Dermis microvascular lymphatic vessel endothelial cell (primary cell): ENCODE measurements around the gene MRPL20. TPM values are rescaled to one million over a fixed set of nuclear protein-coding genes. Genes with fewer than 3 reads are reported as not detected.
"Not testable (repeated sequence)": the region's sequence is repeated elsewhere in the genome, so short reads cannot be mapped to it uniquely, and the experiment has no call there.

Experiments used
- DNase-seq, 2 donors: peaks; one replicate each; pipeline versions ENCODE4 v3.0.0 to v3.0.0-alpha.2; 2010; ENCODE audit warnings: low read depth in 2 of 2
- total RNA-seq: library from RNA; depleted of rRNA; stranded (reverse); fragments of >200 nt; gene quantifications from 2 replicates; pipeline ENCODE4 v1.2.1, GENCODE V29; 2014

Gene MRPL20
- total RNA-seq, 1 donor from 2014 or later, result 95.9 TPM

DNA sequence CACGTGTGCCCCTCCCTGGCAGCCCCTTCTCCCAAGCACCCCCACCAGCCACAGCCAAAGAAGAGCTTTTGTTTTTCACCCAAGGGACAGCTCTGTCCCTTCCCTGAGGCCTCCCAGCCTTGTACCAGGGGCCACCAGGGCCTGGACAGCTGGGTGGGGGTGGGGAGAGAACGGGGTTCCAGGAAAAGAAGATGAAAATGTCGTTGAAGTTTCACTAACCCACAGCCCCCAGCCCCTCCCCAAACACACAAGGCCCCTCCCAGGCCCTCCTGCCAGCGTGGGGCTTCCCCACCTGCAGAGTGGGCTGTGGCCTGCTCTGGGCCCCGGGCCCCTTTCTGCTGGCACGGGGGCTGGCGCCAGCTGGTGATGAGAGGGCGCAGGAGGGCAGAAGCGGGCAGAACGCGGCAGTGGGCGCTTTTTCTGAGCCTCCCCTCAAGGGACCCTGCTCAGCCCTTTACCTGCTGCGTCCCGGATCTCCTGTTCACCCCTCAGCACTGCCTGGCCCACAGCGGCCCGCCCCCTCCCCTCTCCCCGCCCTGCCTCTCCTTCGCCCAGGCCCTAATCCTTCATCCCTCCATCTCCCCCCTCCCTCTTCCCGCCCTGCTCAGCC is 19.5 kb upstream of the MRPL20 start:
- DNase-seq, result no peak

GRCh38 chr1:1425753-1426495 is 18.8 kb upstream of the MRPL20 start:
- no peak for DNase-seq

DNA sequence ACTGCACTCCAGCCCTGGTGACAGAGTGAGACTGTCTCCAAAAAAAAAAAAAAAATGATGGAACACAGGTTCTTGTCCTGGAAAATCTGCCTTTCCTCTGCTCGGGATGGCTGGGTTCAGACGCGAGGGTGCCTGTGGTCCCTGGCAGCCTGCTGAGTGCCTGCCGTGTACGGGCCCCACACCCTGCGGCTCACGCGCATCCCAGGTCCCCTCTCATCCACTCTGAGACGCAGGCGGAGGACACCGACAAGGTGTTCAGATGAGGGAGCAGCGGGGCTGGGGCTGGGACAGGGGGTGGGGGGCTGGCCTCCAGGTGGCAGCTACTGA is 18.3 kb upstream of the MRPL20 start:
- DNase-seq, result no peak

DNA sequence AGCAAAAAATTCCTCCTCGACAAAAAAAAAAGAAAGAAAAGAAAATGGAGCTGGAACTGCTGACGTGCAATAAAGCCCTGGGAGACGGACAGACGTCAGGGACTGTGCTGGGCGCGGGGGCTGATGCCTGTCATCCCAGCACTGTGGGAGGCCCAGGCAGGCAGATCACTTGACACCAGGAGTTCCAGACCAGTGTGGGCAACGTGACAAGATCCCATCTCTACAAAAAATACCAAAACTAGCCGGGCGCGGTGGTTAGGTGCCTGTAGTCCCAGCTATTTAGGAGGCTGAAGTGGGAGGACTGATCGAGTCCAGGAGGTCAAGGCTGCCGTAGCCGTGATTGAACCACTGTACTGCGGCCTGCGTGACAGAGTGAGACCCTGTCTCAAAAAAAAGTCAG is 17.6 kb upstream of the MRPL20 start:
- no peak for DNase-seq

- DNase-seq, result no peak
These were observed 16.1 kb upstream of the MRPL20 start for GRCh38 chr1:1423245-1423597.

DNA sequence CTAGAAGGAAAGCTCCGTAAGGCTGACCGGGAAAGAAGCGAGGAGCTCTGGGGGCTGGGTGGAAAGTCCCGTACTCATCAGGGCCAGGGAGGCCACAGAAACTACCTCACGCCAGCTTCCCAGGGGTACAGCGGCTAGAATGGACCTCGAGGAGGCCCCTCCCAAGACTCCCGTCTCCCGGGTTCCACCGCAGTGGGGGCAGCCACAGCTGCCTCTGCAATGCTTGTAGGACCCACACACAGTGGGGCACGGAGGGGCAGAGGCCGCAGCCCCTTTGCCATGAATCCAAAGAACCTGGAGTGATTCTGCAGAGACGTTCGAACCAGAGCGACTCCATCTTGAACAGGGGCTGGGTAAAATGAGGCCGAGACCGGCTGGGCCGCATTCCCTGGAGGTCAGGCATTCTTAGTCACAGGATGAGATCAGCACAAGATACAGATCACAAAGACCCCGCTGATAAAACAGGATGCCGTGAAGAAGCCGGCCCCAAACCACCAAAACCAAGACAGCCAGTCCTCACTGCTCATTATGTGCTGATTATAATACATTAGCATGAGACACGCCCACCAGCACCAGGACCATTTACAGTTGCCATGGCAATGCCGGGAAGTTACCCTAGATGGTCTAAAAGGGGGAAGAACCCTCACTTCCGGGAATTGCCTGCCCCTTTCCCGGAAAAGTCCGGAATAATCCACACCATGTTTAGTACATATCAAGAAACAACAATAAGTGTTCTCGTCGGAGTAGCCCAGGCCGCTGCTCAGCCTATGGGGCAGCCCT is 15.6 kb upstream of the MRPL20 start:
- no peak for DNase-seq

GRCh38 chr1:1421907-1422464 is 14.9 kb upstream of the MRPL20 start:
- DNase-seq, result no peak

DNA sequence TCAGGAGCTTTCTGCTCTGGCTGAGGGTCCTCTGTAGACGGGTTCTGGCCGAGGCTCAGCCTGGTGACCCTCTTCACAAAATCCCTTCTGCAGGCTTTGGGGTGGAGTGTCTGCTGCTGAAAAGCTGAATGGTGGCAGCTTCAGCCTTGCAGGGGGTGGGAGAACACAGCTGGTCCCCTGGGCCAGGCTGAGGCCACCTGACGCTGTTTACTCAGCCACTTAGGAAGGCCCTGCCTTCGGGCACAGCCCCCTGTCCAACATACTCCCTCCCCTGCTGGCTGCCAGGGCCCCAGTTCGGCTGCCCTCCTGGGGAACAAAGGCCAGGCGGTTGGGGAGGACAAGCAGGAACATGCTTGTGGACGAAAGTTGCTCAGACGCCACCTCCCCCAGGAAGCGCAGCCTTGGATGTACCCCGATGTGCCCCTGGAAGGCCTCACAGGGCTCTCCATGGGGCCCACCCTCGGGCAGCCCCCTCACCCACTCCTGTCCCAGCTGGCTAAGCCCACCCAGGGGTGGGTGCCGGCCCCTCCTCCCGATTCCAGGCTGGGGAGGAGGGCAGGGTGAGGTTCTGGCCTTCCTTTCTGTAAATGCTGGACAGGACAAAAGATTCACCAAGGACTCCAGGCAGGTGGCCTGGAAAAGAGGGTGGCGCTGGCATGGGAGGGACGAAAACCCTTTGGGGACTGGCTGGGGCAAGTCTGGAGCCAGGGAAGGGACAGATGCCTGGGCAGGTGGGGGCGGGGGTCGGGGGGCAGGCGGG is 14.2 kb upstream of the MRPL20 start, which contains the start of gene ANKRD65:
ANKRD65 (minus strand) TSS at position 130 of the 760 bp plus-strand sequence. CDS start 271 bp downstream, outside the sequence.
- DNase-seq, result no peak

GRCh38 chr1:1420654-1421141 is 13.6 kb upstream of the MRPL20 start:
- DNase-seq, result no peak

DNA sequence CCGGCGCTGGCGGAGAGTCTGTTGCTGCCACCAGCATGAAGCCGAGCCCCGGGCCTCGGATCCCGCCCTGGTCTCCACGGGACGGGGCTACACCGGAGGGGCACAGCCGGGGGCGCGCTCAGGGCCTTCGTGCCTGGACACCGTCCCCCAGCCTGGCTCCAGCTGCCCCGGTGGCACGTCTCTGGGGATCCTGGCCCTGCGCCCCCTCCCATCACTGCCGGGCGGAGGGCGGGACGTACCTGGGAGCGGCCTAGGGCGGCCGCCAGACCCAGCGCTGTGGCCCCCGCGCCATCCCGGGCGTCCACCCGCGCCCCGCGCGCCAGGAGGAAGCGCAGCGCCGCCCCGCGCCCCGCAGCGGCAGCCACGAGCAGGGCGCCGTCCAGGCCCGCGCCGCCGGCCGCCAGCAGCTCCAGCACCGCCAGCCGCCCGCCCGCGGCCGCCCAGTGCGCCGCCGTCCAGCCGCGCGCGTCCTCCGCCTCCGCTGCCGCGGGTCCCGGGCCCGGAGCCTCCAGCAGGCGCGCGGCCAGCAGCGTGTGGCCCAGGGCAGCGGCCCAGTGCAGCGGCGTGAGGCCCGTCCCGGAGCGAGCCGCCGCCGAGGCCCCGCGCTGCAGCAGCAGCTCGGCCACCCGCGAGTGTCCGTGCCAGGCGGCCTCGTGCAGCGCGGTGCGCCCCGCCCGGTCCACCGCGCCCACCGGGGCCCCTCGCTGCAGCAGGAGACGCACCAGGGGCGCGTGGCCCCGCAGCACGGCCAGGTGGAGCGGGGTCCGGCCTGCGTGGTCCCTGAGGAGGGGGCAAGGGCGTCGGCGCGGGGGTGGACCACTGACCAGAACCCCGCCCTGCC is 12.9 kb upstream of the MRPL20 start:
- DNase-seq, result peak in 1 of 2 donors; percentile 38

- DNase-seq, result no peak
These were observed 12.3 kb upstream of the MRPL20 start for GRCh38 chr1:1419363-1419812.

DNA sequence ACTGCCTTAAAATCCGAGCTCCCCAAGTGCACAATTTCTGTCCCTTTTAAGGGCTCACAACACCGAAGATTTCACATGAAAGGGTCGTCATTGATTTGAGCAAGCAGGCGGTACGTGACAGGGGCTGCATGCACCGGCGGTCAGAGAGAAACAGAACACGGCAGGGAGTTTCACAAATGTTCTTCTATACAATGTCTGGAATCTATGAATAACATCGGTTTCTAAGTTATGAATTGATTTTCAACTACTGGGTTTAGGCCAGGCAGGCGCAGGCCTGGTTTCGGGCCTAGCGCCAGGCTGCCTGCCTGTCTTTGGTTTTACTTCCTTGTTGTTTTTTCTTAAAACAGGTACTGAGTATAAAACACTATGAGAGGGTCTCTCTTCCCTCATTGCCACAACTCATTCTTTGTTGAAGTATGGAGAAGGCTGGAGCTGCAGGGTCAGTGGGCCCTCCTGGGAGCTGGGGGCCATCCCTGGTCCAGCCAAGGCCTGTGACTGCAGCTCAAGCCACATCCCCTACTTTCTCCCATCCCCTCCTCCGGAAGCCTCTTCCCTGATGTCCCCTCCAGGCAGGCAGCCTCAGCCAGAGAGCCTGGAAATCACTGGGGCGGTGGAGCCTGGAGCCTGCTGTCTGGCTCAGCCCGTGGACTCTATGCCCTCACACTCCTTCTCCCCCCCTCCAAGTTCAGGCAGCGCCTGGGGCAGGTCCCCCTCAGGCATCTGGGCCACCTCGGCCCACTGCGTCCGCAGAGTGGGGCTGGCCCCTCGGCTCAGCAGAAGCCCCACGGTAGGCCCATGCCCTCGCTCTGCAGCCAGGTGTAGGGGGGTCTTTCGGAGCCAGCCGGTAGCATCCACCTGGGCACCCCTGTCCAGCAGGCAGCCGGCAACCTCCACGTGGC is 11.6 kb upstream of the MRPL20 start:
- DNase-seq, result no peak

GRCh38 chr1:1417825-1418463 is 10.9 kb upstream of the MRPL20 start:
- DNase-seq, result not testable (repeated sequence)

- not testable (repeated sequence) for DNase-seq
These were observed 10.3 kb upstream of the MRPL20 start for GRCh38 chr1:1417396-1417795.

DNA sequence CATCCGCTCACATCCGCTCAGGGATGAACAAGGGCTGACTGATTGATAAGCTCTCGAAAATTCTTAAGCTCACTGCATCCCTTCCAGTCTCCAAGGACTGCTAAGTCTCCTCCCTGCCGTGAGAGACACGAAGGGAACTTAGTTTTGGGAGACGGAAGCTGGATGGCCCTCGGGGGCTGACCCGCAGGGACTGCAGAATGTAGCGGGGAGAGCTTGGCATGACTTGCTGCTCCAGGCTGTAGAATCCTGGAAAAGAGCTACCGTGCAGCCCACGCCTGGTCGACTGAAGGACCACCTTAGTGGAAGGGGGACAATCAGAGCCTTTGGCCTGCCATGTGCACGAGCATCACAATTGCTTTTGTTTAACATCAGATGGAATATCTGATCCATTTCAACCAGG is 8.7 kb upstream of the MRPL20 start:
- DNase-seq, result no peak

GRCh38 chr1:1412311-1412902 is 5.3 kb upstream of the MRPL20 start:
- DNase-seq, result not testable (repeated sequence)

GRCh38 chr1:1411626-1412025 is 4.5 kb upstream of the MRPL20 start:
- DNase-seq, result no peak

DNA sequence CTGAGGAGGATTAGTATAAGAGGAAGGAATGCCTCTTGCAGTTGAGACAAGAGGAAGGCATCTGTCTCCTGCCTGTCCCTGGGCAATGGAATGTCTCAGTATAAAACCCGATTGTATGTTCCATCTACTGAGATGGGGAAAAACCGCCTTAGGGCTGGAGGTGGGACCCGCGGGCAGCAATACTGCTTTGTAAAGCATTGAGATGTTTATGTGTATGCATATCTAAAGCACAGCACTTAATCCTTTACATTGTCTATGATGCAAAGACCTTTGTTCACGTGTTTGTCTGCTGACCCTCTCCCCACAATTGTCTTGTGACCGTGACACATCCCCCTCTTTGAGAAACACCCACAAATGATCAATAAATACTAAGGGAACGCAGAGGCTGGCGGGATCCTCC is 3.1 kb upstream of the MRPL20 start:
- DNase-seq, result not testable (repeated sequence)
